ENCODE results near the gene TTF2. TPM values are rescaled to one million over a fixed set of nuclear protein-coding genes. Genes with fewer than 3 reads are reported as not detected.

The TTF2 gene
- total and polyA plus RNA-seq, 2 of the 8 experiments (the other 6 are each of a cell fraction or from before 2014, with no cell fraction given) = 16.9 to 89.6 TPM

- no peak overlapping the region for H4K91ac ChIP-seq (replicated peaks; ENCODE audit: insufficient read length, low read length)
- no peak overlapping the region for H2AFZ ChIP-seq (ENCODE audit: low read length)
- H2BK5ac ChIP-seq (ENCODE audit: low read depth, low read length) = peak overlapping the region; percentile 67; the same call in 1 of the 2 replicates
- no peak overlapping the region for H3K14ac ChIP-seq (ENCODE audit: insufficient read length)
- H3K18ac ChIP-seq (ENCODE audit: extremely low read depth, low read length) = peak overlapping the region; percentile 90
- FAIRE-seq (no peak), DNase-seq (ENCODE audit: low read depth in 1 of 2, low spot score in 2 of 2) (no peak)
- peaks cover 2% of the 10 kb centered on the region; the same call in 1 of the 2 replicates for H3K79me1 ChIP-seq (ENCODE audit: low read depth, low read length)
- no peak overlapping the region; the same call in 1 of the 2 replicates for H4K8ac ChIP-seq (ENCODE audit: extremely low read depth, insufficient read depth, low read length)
- peaks cover 0 to 3% (median 1%) of the 10 kb centered on the region in 4 experiments; a peak in 1 of 7 replicates for H3K4me1 ChIP-seq (replicated peaks in 1 of 4; ENCODE audit: control insufficient read depth in 3 of 4, insufficient read depth in 4 of 4, low read length in 3 of 4)
- no peak overlapping the region for H2AK5ac ChIP-seq (ENCODE audit: low read depth, low read length)
- no peak overlapping the region for H3K4ac ChIP-seq (replicated peaks; ENCODE audit: insufficient read length, low read depth, low read length)
- H2BK20ac ChIP-seq (ENCODE audit: low read length) = no peak overlapping the region
- CTCF ChIA-PET (ENCODE audit: partially characterized antibody) = interaction anchor here (0.6 to 2.6 kb wide), 17 partner anchors 8 to 927 kb away, joined by 3 to 6 read pairs (median 3); partner anchors contain the start of gene IGSF3
- H2BK120ac ChIP-seq (replicated peaks; ENCODE audit: low read depth, low read length) = no peak overlapping the region
- H4K5ac ChIP-seq (ENCODE audit: insufficient read length, low read depth, low read length) = no peak overlapping the region
- no peaks in the 10 kb centered on the region for H3K9me3 ChIP-seq (ENCODE audit: insufficient read depth in 2 of 2, low read depth in 1 of 2, low read length in 1 of 2)
- H3K9ac ChIP-seq (replicated peaks in 1 of 4; ENCODE audit: extremely low read depth in 1 of 4, low read depth in 3 of 4, low read length in 3 of 4) = peak overlapping the region; percentile 70 to 91 (median 80)
- H3K23ac ChIP-seq (ENCODE audit: insufficient read length) = no peak overlapping the region
- H3K4me3 ChIP-seq (ENCODE audit: extremely low read depth in 1 of 4, insufficient read depth in 2 of 4, low read depth in 3 of 4, low read length in 4 of 4) = peak overlapping the region; percentile 77 to 96 (median 90)
- peaks cover 3% of the 10 kb centered on the region; the same call in 1 of the 2 replicates for H3K23me2 ChIP-seq (ENCODE audit: low read depth, low read length)
- peaks cover 0 to 17% of the 10 kb centered on the region in 2 experiments; a peak in 2 of 4 replicates for H3K79me2 ChIP-seq (ENCODE audit: control insufficient read depth in 1 of 2, insufficient read depth in 2 of 2, low read length in 2 of 2)
- peak overlapping the region; percentile 67 to 81 for H3K4me2 ChIP-seq (ENCODE audit: insufficient read depth in 1 of 2, low read depth in 2 of 2, low read length in 2 of 2)
- peaks cover 0 to 1% of the 10 kb centered on the region in 2 experiments for H4K20me1 ChIP-seq (replicated peaks in 1 of 2; ENCODE audit: control insufficient read depth in 1 of 2, insufficient read depth in 2 of 2, low read length in 2 of 2)
- no peak overlapping the region for H2BK15ac ChIP-seq (ENCODE audit: low read length)
- POLR2A ChIA-PET (ENCODE audit: partially characterized antibody) = interaction anchor here (0.6 to 3.4 kb wide), 37 partner anchors 8 to 1073 kb away, joined by 3 to 19 read pairs (median 3); partner anchors contain the start of genes CD58 and TRIM45
- H3K27ac ChIP-seq (ENCODE audit: low read depth, low read length) = peak overlapping the region; percentile 54; the same call in 1 of the 2 replicates
- H3K27me3 ChIP-seq (replicated peaks in 1 of 4; ENCODE audit: control insufficient read depth in 3 of 4, extremely low read depth in 1 of 4, insufficient read depth in 3 of 4, low read length in 3 of 4) = no peaks in the 10 kb centered on the region
- no peak overlapping the region for H3K56ac ChIP-seq (replicated peaks; ENCODE audit: insufficient read length, low read depth, low read length)
- no peak overlapping the region for H2BK12ac ChIP-seq (ENCODE audit: low read depth, low read length)
- 23% methylated on average over 42 of the region's 42 CpGs; no CpG with 5 or more reads in 1 of the 2 experiments for WGBS, 2 experiments (ENCODE audit: extremely low coverage in 1 of 2, insufficient coverage in 1 of 2, insufficient read length in 1 of 2, insufficient replicate concordance in 2 of 2, low coverage in 1 of 2, low lambda C conversion rate in 2 of 2, missing lambda C conversion rate in 1 of 2)
- peaks cover 6 to 18% (median 12%) of the 10 kb centered on the region in 4 experiments; a peak in 7 of 8 replicates for H3K36me3 ChIP-seq (ENCODE audit: control insufficient read depth in 2 of 4, insufficient read depth in 4 of 4, low read length in 3 of 4)
- TF ChIP-seq PHF8 (conservative IDR thresholded peaks at IDR 0.05; ENCODE audit: low read depth, low read length) (peak; percentile 31), SAP30 (IDR thresholded peaks at IDR 0.05; ENCODE audit: insufficient read depth, insufficient replicate concordance, low read length) (peak; percentile 56), E2F6 (IDR thresholded peaks at IDR 0.05) (peak; percentile 67), ATF2 (IDR thresholded peaks at IDR 0.05; ENCODE audit: low read length) (no peak), SIN3A (conservative IDR thresholded peaks at IDR 0.05 in 1 of 2, IDR thresholded peaks at IDR 0.05 in 1 of 2; ENCODE audit: low read depth in 1 of 2, low read length in 2 of 2) (peak; percentile 52 to 83; a peak in 2 of 4 replicates)
- TF ChIP-seq, protein P1, sequence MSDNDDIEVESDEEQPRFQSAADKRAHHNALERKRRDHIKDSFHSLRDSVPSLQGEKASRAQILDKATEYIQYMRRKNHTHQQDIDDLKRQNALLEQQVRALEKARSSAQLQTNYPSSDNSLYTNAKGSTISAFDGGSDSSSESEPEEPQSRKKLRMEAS (IDR thresholded peaks at IDR 0.05) = peak; percentile 84
These were observed 553 bp downstream of the TTF2 start for GRCh38 chr1:117060441-117061317.
